Stimulated activated CD8-positive, alpha-beta memory T cell treated with anti-CD3 and anti-CD28 coated beads, Interleukin-2, amount 100 ng/mL, for 48 hours (primary cell): ENCODE data around the gene VPS51.

Experiments used
- DNase-seq, 2 donors: peaks; one replicate each; pipeline ENCODE4 v3.0.0-alpha.2; 2020; ENCODE audit warnings: low read depth in 2 of 2

VPS51 gene

DNA sequence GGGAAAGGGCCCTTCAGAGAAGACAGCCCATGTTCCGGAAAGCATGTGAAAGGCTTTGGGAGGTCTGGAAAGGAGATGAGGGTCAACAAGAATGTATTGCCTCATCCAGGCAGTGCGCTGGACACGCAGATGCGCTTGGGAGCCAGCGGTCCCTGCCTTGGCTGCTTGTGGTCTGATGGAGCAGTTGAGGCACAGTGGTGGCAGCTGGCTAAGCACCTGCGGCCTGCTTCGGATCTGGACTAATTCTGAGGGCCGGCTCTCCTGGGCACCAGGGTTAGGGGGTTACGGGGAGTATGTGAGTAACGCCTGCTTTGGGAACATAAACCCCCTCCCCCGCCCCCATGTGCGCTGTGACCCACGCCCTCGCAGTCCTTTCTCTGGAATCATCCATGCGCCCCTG is 11.1 kb downstream of the VPS51 start:
- DNase-seq: no peak

DNA sequence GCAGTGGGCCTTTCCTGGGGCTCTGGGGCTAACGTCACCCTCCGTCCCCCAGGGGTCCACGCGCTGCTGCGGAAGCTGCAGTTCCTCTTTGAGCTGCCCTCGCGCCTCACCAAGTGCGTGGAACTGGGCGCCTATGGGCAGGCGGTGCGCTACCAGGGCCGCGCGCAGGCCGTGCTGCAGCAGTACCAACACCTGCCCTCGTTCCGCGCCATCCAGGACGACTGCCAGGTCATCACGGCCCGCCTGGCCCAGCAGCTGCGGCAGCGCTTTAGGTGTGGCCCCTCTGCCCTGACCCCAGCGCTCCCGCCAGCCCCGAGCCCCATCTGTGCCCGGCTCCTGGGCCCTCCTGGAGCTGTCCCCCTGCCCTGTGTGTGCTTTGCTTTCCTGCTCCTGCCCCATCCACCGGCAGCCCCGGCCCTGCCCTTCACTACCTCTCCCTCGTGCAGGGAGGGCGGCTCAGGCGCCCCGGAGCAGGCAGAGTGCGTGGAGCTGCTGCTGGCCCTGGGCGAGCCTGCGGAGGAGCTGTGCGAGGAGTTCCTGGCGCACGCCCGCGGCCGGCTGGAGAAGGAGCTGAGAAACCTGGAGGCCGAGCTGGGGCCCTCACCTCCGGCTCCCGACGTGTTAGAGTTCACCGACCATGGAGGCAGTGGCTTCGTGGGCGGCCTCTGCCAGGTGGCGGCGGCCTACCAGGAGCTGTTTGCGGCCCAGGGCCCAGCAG is 11.9 kb downstream of the VPS51 start:
- no peak for DNase-seq

GRCh38 chr11:65108469-65109123 is 12.6 kb downstream of the VPS51 start:
- DNase-seq: no peak

GRCh38 chr11:65109231-65110198 is 13.5 kb downstream of the VPS51 start:
- DNase-seq: no peak

GRCh38 chr11:65110354-65110861 is 14.4 kb downstream of the VPS51 start:
- peak; percentile 88 to 95 for DNase-seq

GRCh38 chr11:65111159-65111743 is 15.2 kb downstream of the VPS51 start:
- DNase-seq: no peak

GRCh38 chr11:65111744-65112545 is 15.9 kb downstream of the VPS51 start, which contains the start of gene TM7SF2:
Gene TM7SF2 (plus strand): TSS chr11:65111872. CDS start chr11:65112016, 144 bp downstream.
- peak; percentile 94 for DNase-seq

DNA sequence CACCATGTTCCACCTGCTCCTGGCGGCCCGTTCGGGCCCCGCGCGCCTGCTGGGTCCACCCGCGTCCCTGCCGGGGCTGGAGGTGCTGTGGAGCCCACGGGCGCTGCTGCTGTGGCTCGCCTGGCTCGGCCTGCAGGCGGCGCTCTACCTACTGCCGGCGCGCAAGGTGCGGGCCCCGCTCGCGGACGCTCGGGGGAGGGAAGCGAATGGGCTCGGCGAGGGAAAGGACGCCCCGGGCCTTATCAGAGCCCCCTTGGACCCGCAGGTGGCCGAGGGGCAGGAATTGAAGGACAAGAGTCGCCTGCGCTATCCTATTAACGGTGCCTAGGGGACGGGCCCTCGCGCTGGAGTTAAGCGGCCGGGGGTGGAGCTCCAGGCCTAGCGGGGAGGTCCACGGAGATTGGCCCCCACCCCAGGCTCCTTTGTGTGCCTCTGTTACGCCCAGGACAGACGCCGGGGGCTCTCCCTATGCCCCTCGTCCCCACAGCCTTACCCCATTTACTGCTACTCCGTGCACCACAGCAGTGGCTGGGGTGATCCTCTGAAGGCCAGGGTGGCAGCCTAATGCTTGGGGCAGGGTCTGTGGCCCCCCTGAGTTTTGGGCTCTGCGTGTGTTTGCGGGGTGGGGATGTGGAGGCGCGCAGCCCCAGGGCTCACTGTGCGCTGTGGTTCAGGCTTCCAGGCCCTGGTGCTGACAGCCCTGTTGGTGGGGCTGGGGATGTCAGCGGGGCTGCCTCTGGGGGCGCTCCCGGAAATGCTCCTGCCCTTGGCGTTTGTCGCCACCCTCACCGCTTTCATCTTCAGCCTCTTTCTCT is 16.7 kb downstream of the VPS51 start:
- peak in 1 of 2 donors; percentile 60 for DNase-seq

DNA sequence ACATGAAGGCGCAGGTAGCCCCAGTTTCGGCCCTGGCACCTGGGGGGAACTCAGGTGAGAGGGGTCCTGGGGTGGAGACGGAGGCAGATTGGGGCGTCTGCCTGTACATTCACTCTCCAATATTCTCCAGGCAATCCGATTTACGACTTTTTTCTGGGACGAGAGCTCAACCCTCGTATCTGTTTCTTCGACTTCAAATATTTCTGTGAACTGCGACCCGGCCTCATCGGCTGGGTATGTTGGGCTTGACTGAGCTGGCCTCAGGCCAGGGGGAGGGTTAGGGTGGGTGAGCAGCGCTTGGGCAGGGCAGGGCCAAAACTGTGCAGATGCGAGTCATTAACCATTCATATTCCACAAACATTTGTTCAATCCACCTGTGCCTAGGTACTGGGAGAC is 17.3 kb downstream of the VPS51 start:
- no peak for DNase-seq

DNA sequence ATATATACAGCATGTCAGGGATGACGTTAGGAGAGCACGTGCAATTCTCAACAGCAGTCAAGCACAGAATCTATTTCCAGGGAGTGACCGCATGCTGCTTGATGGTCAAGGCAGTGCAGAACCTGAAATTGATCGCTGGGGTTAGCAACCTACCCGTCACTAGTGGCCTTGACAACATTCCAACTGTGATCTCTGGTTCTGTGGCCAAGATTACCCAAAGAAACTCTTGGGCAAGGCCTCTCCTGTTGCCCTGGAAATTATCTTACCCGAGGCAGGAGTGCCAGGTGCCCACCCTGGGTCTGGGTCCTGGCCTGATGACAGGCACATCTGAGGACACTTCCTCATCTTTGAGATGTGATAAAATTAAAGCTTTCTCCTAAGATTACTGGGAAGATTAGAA is 17.8 kb downstream of the VPS51 start:
- DNase-seq: no peak

- no peak for DNase-seq
These were observed 18.6 kb downstream of the VPS51 start for GRCh38 chr11:65114538-65115171.

DNA sequence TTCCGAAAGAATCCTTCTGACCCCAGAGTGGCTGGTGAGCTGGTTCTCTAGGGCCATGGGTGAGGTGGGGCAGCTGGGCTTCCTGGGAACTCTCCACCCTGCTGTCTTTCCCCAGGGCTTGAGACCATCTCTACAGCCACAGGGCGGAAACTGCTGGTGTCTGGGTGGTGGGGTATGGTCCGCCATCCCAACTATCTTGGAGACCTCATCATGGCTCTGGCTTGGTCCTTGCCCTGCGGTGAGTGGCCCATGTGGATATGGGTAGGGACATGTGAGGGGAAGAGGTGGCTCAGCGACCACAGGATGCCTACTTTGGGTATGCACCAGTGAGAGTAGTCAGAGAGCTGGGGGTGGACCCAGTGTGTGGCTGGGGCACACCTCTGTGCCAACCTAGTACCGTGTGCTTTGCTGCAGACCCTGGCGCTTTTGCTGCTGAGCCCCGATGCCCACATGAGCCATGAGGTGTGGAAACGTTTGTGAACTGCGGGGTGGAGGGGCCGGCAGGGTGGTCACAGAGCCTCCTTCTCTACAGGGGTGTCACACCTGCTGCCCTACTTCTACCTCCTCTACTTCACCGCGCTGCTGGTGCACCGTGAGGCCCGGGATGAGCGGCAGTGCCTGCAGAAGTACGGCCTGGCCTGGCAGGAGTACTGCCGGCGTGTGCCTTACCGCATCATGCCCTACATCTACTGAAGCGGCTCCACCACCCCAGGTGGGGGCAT is 19.5 kb downstream of the VPS51 start:
- DNase-seq: no peak

GRCh38 chr11:65116370-65117205 is 20.6 kb downstream of the VPS51 start:
- peak in 1 of 2 donors; percentile 49 for DNase-seq

DNA sequence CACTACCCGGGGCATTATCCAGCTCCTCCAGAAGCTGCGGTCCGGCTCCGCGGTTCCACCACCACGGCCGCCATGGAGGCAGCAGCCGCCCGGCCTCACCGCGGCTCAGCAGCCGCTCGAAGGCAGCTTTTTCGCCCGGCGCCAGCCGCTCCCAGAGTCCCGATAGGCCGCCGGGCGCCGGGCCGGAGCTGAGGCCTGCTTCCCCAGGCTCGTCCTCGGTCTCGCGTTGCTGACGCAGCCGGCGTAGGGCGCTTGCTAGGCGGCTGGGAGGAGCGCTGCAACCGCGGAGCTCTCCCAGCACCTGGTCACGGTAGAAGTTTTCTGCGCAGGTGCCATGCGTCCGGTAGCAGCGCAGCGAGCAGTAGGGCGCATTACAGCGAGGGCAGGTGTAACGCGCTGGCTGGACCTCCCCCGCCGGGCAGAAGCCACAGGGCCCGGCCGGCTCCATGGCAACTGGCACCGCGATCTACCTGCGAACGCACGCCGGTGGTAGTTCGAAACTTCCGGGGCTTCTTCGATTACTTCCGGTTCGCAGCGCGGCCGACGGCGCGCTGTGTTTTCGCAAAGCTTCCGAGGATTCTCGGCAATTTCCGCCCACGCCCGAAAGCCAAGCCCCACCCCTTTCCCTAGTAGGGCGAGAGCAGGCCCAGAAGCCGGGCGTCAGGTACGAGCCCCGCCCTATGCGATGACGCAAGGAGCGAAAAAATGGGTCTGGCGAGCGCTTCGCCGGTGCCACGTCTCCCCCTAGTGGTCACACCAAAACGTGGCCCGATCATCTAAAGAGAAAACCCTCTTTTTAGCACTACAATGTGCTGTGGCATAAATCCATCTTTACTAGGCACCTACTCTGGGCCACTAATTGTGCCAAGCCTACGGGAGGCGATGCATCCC is 21.4 kb downstream of the VPS51 start, which contains the start of gene ZNHIT2:
Gene ZNHIT2 (minus strand): TSS at position 496 of the 891 bp plus-strand sequence. CDS start 48 bp downstream, at position 448.
- peak; percentile 100 for DNase-seq

DNA sequence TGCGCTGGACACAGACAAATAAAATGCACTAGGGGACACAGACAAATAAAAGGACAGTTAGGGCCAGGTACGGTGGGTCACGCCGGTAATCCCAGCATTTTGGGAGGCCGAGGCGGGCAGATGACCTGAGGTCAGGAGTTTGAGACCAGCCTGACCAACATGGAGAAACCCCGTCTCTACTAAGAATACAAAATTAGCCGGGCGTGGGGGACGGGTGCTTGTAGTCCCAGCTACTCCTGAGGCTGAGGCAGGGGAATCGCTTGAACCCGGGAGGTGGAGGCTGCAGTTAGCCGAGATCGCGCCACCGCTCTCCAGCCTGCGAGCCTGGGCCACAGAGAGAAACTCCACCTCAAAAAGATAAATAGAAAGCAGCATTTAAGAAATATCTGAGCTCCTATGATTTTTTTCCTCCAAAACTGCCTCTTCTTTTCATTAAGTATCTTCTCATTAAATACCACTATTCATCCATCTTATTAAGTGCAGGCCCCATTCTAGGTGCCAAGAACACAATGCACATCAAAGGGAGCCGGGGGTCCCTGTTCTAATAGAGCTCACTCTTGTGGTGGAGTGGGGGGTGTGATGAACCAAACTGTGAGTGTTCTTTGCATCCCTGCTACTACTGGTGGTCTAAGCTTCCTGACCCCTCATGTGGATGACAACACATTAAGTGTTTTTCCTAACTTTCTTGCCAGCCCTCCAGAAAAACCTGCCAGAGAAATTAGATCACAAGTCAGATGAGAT is 22.3 kb downstream of the VPS51 start:
- DNase-seq: no peak
